IPS-20b (cell line): ENCODE measurements around the gene CMTR2.

Source experiments
- H3K27ac ChIP-seq: one replicate; pipeline ENCODE4 v1.5.1; 2013; ENCODE audit warnings: low read length
- H3K27me3 ChIP-seq: 2 replicates; pipeline ENCODE4 v1.6.1; 2013; ENCODE audit warnings: mild to moderate bottlenecking, low read length, inconsistent platforms; ENCODE audit not compliant: insufficient read depth
- H3K36me3 ChIP-seq: 2 replicates; pipeline ENCODE4 v1.6.1; 2013; ENCODE audit warnings: low read depth, mild to moderate bottlenecking, inconsistent platforms, low read length, moderate library complexity; ENCODE audit not compliant: insufficient read depth
- H3K4me1 ChIP-seq: 2 replicates; pipeline ENCODE4 v1.6.1; 2013; ENCODE audit warnings: mild to moderate bottlenecking, control low read depth, inconsistent platforms, low read length, moderate library complexity; ENCODE audit not compliant: insufficient read depth
- H3K4me3 ChIP-seq: 2 replicates; pipeline ENCODE4 v1.5.1; 2013; ENCODE audit warnings: mild to moderate bottlenecking, low read length, inconsistent platforms
- H3K9ac ChIP-seq: 2 replicates; pipeline ENCODE4 v1.6.1; 2013; ENCODE audit warnings: low read depth, mild to moderate bottlenecking, inconsistent platforms, low read length, moderate library complexity
- H3K9me3 ChIP-seq: 2 replicates; pipeline ENCODE4 v1.6.1; 2013; ENCODE audit warnings: mild to moderate bottlenecking, low read depth, low read length, inconsistent platforms; ENCODE audit not compliant: insufficient read depth

CMTR2 gene

DNA sequence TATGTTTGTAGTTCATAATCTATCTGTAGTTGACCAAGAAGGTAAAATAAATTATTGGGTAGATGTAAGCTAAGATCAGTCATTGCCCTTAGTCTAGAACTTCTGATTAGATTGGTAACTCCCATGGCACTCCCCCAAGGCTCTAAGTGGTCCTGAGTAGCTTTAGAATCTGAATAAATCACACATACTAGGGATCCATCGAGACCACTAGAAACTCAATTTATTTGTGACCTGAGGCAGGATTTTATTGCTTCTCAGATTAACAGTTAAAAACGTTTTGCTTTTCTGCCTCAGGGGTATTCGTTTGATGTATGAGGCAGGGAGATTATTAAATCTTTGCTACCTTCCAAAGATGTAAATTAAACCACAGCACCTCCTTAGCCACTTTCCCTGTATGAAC lies 24.9 kb downstream of the CMTR2 start:
- Histone ChIP-seq H3K36me3 (no peaks in the 10 kb centered on the region), H3K9me3 (no peaks in the 10 kb centered on the region), H3K27me3 (no peaks in the 10 kb centered on the region), H3K4me3 (no peak overlapping the region), H3K4me1 (no peaks in the 10 kb centered on the region), H3K27ac (no peak overlapping the region), H3K9ac (no peak overlapping the region)

DNA sequence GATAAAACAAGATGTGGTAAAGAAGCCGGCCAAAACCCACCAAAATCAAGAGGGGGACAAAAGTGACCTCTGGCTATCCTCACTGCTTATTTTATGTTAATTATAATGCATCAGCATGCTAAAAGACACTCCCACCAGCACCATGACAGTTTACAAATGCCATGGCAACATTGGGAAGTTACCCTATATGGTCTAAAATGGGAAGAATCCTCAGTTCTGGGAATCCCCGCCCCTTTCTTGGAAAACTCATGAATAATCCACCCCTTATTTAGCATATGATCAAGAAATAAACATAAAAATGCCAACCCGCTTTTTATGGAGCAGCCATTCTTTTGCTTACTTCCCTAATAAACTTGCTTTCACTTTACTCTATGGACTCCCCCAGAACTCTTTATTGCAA lies 25.6 kb downstream of the CMTR2 start:
- H3K4me3 ChIP-seq: no peak overlapping the region
- H3K4me1 ChIP-seq: no peaks in the 10 kb centered on the region
- H3K9me3 ChIP-seq: no peaks in the 10 kb centered on the region
- no peak overlapping the region for H3K9ac ChIP-seq
- H3K27ac ChIP-seq: no peak overlapping the region
- H3K36me3 ChIP-seq: no peaks in the 10 kb centered on the region
- no peaks in the 10 kb centered on the region for H3K27me3 ChIP-seq

DNA sequence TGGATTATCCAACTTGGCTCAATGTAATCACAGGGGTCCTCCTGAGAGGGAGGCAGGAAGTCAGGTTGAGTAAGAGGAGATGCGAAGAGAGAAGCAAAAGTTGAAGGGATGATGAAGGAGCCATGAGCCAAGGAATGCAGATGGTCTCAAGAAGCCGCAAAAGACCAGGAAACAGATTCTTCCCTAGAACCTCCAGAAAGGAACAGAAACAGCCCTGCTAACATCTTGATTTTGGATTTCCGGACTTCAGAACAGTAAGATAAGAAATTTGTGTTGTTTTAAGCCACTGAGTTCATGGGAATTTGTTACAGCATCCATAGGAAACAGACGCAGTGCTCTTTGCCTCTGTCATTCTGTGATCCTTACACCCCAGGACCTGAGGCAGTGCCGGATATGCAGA lies 26.8 kb downstream of the CMTR2 start:
- Histone ChIP-seq H3K36me3 (no peaks in the 10 kb centered on the region), H3K9me3 (no peaks in the 10 kb centered on the region), H3K4me1 (no peaks in the 10 kb centered on the region), H3K4me3 (no peak overlapping the region), H3K27ac (no peak overlapping the region), H3K27me3 (no peaks in the 10 kb centered on the region), H3K9ac (no peak overlapping the region)

DNA sequence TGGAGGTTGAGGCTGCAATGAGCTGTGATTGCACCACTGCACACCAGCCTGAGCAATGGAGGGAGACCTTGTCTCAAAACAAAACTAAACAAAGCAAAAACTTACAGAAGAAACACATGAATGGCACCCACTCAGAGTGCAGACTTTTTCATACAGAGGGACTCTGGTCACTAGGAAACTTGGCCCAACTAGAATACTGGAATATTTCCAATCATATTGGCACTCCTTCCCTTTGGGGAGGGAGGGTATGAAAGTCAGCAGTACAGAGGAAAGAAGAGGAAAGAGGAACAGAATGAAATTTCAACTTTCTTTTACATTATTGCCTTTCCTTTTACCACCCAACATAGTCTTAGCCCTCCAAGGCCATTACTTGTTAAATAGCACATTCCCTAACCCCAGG lies 28.2 kb downstream of the CMTR2 start:
- Histone ChIP-seq H3K36me3 (no peaks in the 10 kb centered on the region), H3K4me1 (no peaks in the 10 kb centered on the region), H3K9me3 (no peaks in the 10 kb centered on the region), H3K27ac (no peak overlapping the region), H3K27me3 (no peaks in the 10 kb centered on the region), H3K9ac (no peak overlapping the region), H3K4me3 (no peak overlapping the region)

DNA sequence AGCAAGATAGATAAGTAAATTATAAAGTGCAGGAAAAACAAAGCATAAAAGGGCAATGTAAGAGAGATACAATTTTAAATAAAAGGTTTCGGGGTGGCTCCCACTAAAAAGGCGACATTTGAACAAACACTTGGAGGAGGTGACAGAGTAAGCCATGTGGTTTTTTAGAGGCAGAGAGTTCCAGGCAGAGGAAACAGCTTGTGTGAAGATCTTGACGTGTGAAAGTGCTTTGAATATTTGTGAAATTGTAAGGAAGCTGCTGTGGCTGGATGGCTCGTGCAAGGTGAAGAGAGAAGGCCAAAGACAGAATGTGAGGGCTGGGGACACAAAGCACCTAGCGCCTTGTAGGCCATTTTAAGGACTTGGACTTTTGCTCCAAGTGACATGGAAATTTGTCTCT lies 30.1 kb downstream of the CMTR2 start:
- Histone ChIP-seq H3K9me3 (no peaks in the 10 kb centered on the region), H3K27me3 (no peaks in the 10 kb centered on the region), H3K36me3 (no peaks in the 10 kb centered on the region), H3K4me1 (peaks cover 5% of the 10 kb centered on the region; the same call in 1 of the 2 replicates), H3K4me3 (no peak overlapping the region), H3K9ac (no peak overlapping the region), H3K27ac (no peak overlapping the region)

- Histone ChIP-seq H3K36me3 (no peaks in the 10 kb centered on the region), H3K4me3 (no peak overlapping the region), H3K27ac (no peak overlapping the region), H3K9me3 (no peaks in the 10 kb centered on the region), H3K27me3 (no peaks in the 10 kb centered on the region), H3K9ac (no peak overlapping the region), H3K4me1 (peaks cover 5% of the 10 kb centered on the region; the same call in 1 of the 2 replicates)
These were observed 30.8 kb downstream of the CMTR2 start for GRCh38 chr16:71258372-71258771.

DNA sequence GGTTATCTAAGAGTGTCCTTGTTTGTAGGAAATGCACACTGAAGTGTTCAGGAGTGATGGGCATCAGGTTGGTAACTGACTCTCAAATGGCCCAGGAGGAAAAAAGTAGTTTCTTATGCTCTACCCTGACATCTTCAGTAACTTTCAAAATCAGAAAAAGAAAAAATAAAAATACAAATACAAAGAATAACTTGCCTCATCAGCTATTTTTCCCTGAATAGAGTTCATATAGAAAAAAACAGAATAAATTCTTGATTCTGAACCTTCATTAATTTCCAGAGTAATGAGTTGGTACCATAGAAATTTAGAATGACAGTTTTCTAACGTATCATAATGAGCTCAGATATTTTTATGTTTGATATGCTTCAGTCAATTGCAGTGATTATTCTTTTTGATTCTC lies 31.4 kb downstream of the CMTR2 start:
- no peaks in the 10 kb centered on the region for H3K27me3 ChIP-seq
- no peaks in the 10 kb centered on the region for H3K9me3 ChIP-seq
- H3K9ac ChIP-seq: no peak overlapping the region
- H3K36me3 ChIP-seq: no peaks in the 10 kb centered on the region
- H3K4me1 ChIP-seq: peaks cover 5% of the 10 kb centered on the region; the same call in 1 of the 2 replicates
- no peak overlapping the region for H3K4me3 ChIP-seq
- no peak overlapping the region for H3K27ac ChIP-seq

- peaks cover 7% of the 10 kb centered on the region; the same call in 1 of the 2 replicates for H3K4me1 ChIP-seq
- no peaks in the 10 kb centered on the region for H3K27me3 ChIP-seq
- H3K27ac ChIP-seq: no peak overlapping the region
- H3K9me3 ChIP-seq: no peaks in the 10 kb centered on the region
- H3K36me3 ChIP-seq: no peaks in the 10 kb centered on the region
- no peak overlapping the region for H3K4me3 ChIP-seq
- no peak overlapping the region for H3K9ac ChIP-seq
These were observed 33.5 kb downstream of the CMTR2 start for GRCh38 chr16:71255721-71256120.

GRCh38 chr16:71254832-71255525 lies 34.2 kb downstream of the CMTR2 start:
- no peaks in the 10 kb centered on the region for H3K9me3 ChIP-seq
- no peaks in the 10 kb centered on the region for H3K27me3 ChIP-seq
- no peak overlapping the region for H3K4me3 ChIP-seq
- H3K36me3 ChIP-seq: no peaks in the 10 kb centered on the region
- H3K27ac ChIP-seq: no peak overlapping the region
- peaks cover 12% of the 10 kb centered on the region for H3K4me1 ChIP-seq
- H3K9ac ChIP-seq: no peak overlapping the region

DNA sequence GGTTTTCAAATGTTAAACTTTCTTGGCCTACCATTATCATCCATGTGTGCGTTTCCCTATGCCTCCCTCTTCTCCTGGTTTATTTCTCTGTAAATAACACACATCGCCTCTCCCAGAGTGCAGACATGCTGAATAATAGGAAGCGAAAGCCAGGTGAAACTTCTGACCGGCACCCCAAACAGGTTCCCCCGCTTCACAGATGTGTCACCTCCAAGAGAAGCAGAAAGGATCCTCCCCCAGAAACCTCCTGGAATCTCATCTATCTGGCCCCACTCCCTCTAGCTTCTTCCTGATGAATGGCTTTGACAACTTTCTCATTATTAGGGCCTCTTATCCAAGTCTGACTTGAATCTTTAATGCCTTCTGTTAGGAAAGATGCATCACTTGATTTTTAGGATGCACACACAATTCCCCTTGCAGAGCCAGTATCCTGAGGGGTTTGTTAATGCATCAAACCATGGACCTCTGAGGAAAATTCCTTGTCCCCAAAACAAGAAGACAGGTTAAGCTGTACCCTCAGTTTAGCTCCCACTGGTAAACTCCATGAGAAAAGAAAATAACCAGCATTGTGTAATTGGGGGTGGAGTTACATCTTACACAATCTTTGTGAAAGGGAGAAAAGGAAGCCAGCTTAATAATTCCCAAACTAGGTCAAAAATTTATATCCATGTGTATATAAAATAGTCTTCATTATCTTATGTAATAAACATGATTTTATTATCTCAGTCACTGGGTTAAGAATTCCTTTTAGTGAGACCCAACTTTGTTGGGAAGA lies 38.6 kb downstream of the CMTR2 start:
- H3K36me3 ChIP-seq: no peaks in the 10 kb centered on the region

DNA sequence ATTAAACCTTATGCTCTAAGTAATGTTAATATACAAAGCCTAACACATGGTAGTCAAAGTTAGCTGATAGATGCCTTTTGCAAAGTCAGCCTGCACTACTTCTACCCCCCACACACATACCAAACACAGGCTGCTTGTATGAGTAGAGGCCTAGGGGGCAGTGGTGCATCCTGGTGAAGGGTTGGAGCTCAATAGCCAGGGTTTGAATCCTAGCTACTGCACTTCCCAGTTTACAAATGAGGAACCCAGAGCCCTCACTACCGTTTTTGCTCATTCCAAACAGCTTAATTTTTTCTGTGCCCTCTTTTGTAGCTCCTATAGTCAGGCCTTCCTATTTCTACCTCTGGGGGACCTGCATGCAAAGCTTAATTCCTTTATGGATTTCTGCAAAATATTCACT lies 39.8 kb downstream of the CMTR2 start:
- Histone ChIP-seq H3K4me1 (peaks cover 7% of the 10 kb centered on the region), H3K9me3 (no peaks in the 10 kb centered on the region), H3K36me3 (no peaks in the 10 kb centered on the region), H3K4me3 (no peak overlapping the region), H3K27ac (no peak overlapping the region), H3K27me3 (no peaks in the 10 kb centered on the region), H3K9ac (no peak overlapping the region)

More for the DNA sequence above, 38.6 kb downstream of the CMTR2 start:
- H3K27me3 ChIP-seq: no peaks in the 10 kb centered on the region
- H3K4me1 ChIP-seq: peaks cover 12% of the 10 kb centered on the region
- H3K27ac ChIP-seq: no peak overlapping the region
- no peaks in the 10 kb centered on the region for H3K9me3 ChIP-seq
- no peak overlapping the region for H3K9ac ChIP-seq
- H3K4me3 ChIP-seq: no peak overlapping the region

DNA sequence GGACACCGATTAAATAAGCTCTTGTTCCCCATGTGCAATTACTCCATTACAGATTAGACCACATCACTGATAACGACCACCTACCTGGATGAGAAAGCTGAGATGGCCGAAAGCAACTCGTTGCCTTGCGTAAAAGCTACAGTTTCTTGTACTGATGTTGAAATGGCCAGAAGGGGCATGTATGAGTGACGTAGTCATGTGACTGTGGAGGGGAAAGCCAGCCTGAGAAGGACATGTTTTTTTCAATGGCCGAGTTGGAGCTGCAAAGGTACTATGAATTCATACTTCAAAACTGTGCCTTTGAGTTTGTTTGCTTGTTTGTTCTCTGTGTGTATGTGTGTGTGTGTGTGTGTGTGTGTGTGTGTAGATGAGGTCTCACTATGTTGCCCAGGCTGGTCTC lies 41.7 kb downstream of the CMTR2 start:
- no peak overlapping the region for H3K4me3 ChIP-seq
- no peaks in the 10 kb centered on the region for H3K27me3 ChIP-seq
- H3K9me3 ChIP-seq: no peaks in the 10 kb centered on the region
- H3K9ac ChIP-seq: no peak overlapping the region
- H3K36me3 ChIP-seq: no peaks in the 10 kb centered on the region
- H3K27ac ChIP-seq: no peak overlapping the region
- H3K4me1 ChIP-seq: peaks cover 7% of the 10 kb centered on the region
